GM10248 (cell line): Measurements from ENCODE around the gene NT5DC3.

ENCODE experiments used
- CTCF ChIA-PET: fragments of 300-600 bp; sonication (Branson Sonifier 250); formaldehyde crosslinking; extraction: SDS; loops from one replicate; lab custom pipeline; 2021; ENCODE audit warnings: antibody characterized with exemption; lab: Yijun Ruan, JAX
- POLR2A ChIA-PET: fragments of 350-650 bp; sonication (Branson Sonifier 250); formaldehyde crosslinking; extraction: SDS; loops from one replicate; lab custom pipeline; 2020; ENCODE audit warnings: antibody characterized with exemption; lab: Yijun Ruan, JAX
- DNase-seq: peaks from one replicate; pipeline ENCODE4 v3.0.0; 2012; ENCODE audit errors: extremely low spot score
- TF ChIP-seq, protein P1 (sequence below): IDR thresholded peaks from 2 replicates; pipeline ENCODE4 v1.5.1; 2012; ENCODE audit warnings: mild to moderate bottlenecking, low read depth; ENCODE audit errors: extremely low read depth, missing control alignments, control extremely low read depth

The NT5DC3 gene

DNA sequence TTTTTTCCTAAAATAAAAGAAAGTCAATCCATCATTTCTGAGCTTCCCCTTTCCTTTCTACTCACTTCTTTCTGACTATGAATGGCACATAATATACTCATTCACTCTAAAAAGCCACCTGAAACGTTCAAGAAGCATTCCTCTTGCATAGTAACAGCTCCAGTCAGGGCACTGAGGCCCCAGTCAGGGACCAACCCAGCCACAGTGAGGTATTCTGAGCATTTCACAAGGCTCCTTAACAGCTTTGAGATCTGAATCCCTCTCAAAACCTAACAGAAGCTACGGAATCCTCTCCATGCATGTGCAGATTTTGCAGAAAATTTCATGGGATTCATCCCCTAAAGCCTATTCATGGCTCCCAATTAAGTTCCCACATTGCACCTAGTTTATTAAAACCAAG is 23.2 kb downstream of the NT5DC3 start:
- no peak for DNase-seq
- TF ChIP-seq, protein P1, sequence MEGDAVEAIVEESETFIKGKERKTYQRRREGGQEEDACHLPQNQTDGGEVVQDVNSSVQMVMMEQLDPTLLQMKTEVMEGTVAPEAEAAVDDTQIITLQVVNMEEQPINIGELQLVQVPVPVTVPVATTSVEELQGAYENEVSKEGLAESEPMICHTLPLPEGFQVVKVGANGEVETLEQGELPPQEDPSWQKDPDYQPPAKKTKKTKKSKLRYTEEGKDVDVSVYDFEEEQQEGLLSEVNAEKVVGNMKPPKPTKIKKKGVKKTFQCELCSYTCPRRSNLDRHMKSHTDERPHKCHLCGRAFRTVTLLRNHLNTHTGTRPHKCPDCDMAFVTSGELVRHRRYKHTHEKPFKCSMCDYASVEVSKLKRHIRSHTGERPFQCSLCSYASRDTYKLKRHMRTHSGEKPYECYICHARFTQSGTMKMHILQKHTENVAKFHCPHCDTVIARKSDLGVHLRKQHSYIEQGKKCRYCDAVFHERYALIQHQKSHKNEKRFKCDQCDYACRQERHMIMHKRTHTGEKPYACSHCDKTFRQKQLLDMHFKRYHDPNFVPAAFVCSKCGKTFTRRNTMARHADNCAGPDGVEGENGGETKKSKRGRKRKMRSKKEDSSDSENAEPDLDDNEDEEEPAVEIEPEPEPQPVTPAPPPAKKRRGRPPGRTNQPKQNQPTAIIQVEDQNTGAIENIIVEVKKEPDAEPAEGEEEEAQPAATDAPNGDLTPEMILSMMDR = no peak
- ChIA-PET POLR2A (no interaction called here), CTCF (no interaction called here)

DNA sequence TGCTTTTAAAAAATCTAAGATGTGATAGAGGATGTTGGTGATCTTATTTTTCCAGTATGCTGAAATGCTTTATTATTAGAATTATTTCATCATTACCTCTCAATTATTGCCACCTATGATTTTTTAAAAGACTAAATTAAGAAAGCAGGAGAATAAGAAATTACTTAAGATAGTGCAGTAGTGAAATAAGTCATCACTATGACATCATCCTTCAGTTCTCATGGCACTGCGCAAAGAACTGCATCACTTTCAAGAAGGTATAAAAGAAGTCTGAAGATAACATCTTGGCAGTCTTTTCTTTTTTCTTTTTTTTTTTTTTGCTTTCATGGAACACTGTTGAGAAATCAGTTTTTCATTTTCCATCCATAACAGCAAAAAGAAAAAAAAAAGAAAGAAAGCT is 24.4 kb downstream of the NT5DC3 start:
- ChIA-PET CTCF (no interaction called here), POLR2A (no interaction called here)
- no peak for DNase-seq
- TF ChIP-seq, protein P1 = no peak

DNA sequence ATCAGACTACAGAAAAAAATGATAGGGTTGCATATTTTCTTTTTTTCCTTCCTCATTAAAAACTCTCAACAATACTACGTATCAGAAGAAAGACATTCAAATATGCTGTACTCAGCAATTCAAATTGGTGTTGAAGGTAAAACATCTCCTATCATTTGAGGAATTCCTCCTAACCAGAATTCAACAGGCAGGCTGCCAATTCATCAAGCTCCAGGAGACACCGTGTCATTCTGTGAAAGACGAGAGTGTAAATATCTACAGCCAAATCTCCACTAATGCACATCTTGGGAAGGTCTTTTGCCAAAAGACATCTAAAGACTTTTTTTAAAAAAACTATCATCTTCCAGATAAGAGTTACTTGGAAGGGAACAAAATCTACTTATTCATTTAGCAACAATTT is 26.6 kb downstream of the NT5DC3 start:
- CTCF ChIA-PET = interaction anchor here (1.2 to 1.5 kb wide), 3 partner anchors 9 to 28 kb away, joined by 3 to 4 read pairs (median 3); no protein-coding TSS in a partner anchor
- TF ChIP-seq, protein P1 = no peak

DNA sequence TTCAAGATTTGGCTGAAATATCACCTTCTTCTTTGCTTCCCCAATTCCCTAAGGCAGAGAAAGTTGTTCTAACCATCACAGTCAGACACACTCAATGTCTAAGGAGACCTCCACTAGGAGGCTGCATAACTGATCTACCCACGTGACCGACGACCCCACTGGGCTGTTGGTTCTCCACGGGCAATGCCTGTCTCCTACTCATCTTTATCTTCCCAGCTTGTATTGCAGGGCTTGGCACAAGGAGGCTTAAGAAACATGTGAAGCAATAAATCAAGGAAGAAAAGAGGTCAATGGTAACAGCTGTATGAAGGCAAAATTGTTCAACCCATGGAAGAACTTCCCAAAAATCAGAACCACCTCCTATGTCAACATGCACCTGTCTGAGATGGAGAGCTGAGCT is 27.1 kb downstream of the NT5DC3 start:
- DNase-seq = no peak
- ChIA-PET CTCF (interaction anchor here (1.3 to 1.5 kb wide), 4 partner anchors 11 to 27 kb away, joined by 3 to 7 read pairs (median 4); no protein-coding TSS in a partner anchor), POLR2A (no interaction called here)
- TF ChIP-seq, protein P1 = no peak

More for the DNA sequence above, 26.6 kb downstream of the NT5DC3 start:
- DNase-seq = no peak
- POLR2A ChIA-PET = no interaction called here

DNA sequence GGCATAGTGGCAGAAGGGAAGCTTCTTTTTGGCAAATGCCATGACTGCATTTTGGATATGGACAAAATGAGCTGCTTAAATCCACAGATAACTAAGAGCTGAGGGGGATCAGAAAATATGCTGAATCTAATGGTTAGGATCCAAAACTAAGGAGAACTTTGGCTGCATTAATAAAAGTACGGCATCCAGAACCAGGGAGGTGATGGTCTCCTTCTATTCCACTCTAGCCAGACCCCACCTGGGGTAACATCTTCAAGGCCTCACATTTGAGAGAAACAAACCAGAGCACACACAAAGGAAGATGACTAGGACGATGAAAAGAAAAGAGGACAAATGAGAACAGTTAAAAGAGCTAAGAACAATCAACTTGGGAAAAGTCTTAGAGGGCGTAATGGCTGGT is 27.6 kb downstream of the NT5DC3 start:
- TF ChIP-seq, protein P1 = no peak
- no peak for DNase-seq
- ChIA-PET CTCF (interaction anchor here (1.3 to 1.5 kb wide), 4 partner anchors 11 to 27 kb away, joined by 3 to 7 read pairs (median 4); no protein-coding TSS in a partner anchor), POLR2A (no interaction called here)

DNA sequence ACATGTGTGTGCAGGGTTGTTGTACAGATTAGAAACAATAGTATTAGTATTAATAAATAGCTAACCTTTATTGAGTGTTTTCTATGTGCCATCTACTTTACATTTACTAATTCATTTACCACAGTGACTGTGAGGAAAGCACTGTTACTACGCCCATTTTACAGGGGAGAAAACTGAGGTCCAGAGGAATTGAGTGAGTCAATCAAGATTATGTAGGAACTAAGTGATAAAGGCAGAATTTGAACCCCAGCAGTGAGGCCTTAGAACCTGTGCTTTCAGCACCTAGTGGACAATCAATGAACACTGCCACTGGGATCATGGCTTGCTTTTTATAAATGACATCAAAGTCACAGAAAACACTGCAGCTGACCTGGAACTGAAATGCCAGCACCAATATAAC is 28.2 kb downstream of the NT5DC3 start:
- DNase-seq = no peak
- ChIA-PET POLR2A (no interaction called here), CTCF (interaction anchor here (1.0 to 1.5 kb wide), 3 partner anchors 10 to 20 kb away, joined by 3 to 7 read pairs (median 3); no protein-coding TSS in a partner anchor)
- TF ChIP-seq, protein P1 = no peak
